GM12872 (cell line): ENCODE results near the gene CARS2.

Experiments
- TF ChIP-seq, protein P1 (sequence below): IDR thresholded peaks from 3 replicates; pipeline ENCODE4 v1.5.1; 2011; ENCODE audit warnings: low read depth, mild to moderate bottlenecking, low read length, moderate library complexity; ENCODE audit not compliant: insufficient read depth

Gene CARS2

GRCh38 chr13:110726726-110727125 is 20.8 kb upstream of the CARS2 start:
- TF ChIP-seq, protein P1, sequence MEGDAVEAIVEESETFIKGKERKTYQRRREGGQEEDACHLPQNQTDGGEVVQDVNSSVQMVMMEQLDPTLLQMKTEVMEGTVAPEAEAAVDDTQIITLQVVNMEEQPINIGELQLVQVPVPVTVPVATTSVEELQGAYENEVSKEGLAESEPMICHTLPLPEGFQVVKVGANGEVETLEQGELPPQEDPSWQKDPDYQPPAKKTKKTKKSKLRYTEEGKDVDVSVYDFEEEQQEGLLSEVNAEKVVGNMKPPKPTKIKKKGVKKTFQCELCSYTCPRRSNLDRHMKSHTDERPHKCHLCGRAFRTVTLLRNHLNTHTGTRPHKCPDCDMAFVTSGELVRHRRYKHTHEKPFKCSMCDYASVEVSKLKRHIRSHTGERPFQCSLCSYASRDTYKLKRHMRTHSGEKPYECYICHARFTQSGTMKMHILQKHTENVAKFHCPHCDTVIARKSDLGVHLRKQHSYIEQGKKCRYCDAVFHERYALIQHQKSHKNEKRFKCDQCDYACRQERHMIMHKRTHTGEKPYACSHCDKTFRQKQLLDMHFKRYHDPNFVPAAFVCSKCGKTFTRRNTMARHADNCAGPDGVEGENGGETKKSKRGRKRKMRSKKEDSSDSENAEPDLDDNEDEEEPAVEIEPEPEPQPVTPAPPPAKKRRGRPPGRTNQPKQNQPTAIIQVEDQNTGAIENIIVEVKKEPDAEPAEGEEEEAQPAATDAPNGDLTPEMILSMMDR, result no peak

GRCh38 chr13:110723598-110723997 is 17.7 kb upstream of the CARS2 start:
- TF ChIP-seq, protein P1, result no peak

DNA sequence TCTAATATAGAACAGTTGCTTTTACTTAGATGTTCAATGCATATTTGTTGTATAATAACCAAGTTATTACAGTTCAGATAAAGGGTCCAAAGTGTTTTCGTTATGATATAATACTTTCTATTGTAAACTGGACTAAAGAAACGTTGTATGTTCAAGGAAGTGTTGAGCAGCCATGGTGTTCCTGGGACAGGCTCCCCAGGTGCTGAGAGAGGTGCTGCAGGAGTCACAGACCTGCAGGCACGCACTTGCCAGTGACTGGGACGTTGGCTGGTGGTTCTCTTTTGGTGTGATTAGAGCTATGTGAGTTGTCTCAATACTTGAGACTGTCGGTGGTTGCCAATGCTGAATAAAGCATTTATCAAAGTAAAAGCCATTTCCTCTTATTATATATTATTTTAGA is 17.1 kb upstream of the CARS2 start:
- TF ChIP-seq, protein P1, result no peak

GRCh38 chr13:110719036-110719710 is 13.3 kb upstream of the CARS2 start:
- TF ChIP-seq, protein P1, result no peak

DNA sequence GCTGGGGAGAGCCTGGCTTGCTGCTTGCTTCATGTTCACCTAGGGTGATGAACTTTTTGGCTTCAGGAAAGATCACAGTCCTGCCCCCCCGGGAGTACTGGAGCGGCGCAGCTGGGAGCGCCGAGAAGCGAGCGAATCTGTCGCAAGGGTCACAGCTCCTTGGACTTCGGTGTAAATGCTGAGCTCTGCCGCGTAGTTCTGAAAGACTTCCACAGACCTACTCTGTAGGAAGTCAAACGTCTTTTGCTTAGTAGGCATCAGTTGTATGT is 10.3 kb upstream of the CARS2 start:
- TF ChIP-seq, protein P1, result no peak

DNA sequence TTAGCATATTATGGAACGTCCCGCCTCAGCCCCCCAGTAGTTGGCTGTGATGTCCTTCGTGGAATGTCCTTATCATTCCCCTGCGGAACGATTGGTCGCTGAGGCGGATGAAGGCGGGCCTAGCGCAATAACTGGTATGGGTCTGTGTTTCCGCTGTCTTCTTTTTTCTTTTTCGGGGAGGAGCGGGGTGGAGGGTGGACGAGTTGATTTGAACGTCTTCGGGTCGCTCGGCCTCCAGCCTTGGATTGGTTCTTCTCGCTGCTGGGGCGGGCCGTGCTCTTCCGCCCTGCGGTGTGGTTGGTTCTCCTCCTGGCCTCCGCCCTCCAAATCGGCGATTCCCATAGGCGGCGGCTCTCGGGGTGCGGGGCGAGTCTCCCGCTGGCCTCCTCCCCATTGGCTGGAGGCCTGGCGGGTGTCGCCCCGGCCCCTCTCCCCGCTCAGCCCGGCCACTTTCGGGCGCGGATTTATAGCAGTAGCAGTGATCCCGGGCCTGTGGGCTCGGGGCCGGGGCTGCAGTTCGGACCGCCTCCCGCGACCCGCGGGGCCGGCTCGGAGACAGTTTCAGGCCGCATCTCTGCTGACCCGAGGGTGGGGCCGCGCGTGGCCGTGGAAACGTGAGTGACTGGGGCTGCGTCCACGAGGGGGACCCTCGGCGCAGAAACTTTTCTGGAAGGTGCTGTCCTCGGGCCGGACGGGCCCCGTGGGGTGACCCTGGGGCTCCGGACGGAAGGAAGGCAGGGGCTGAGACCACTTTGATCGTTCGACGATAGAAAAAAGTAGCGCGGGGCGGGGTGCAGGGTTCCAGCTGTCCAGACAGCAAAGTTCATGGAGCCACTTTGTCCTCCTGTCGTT is 9.7 kb upstream of the CARS2 start:
- TF ChIP-seq, protein P1, result no peak; the same call in 2 of the 3 replicates

DNA sequence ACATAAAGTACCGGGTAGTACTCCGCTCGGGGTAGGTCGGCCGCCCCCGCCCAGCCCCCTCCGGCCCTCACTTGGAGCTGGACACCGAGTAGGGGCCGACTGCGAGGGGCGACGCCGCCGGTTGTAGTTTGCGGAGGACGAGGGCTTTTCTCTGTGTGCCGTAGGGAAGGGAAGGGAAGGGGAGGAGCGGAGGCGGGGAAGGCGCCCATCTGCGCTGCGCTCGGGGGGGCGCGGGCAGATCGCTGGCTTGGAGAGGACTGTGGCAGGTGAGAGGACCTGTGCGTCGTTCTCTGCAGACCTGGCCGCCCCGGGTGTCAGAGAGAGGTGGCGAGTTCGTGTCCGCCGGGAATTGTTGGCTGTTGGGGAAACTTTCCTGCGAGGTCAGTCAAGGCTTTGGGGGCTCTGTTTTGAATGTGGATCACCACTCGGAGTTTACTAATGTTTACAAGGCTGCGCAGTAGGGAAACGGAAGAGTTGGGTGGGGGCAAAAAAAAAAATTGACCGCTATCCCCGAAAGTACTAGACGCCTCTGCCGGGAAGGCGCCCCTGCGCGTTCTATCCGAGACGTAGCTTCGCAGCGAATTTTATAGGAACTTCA is 9.0 kb upstream of the CARS2 start:
- TF ChIP-seq, protein P1, result 0 out of 3 replicates have a peak, but pooled peaks have one; percentile 7
